Neural cell (in vitro differentiated cells): ENCODE results near the gene WNT2B. TPM values are rescaled to one million over a fixed set of nuclear protein-coding genes. Genes with fewer than 3 reads are reported as not detected.
"Not testable (repeated sequence)": the region's sequence is repeated elsewhere in the genome, so short reads cannot be mapped to it uniquely, and the experiment has no call there.

Experiments
- H2AFZ ChIP-seq: fragments of 200-600, 300-800 bp; sonication (generic), shearing (Covaris generic); 2 replicates; pipeline ENCODE4 v1.6.0; 2014; ENCODE audit warnings: low read depth, mild to moderate bottlenecking, antibody characterized with exemption, low read length, moderate library complexity
- H3F3A ChIP-seq: fragments of 200-600 bp; shearing (Covaris generic); 2 replicates; pipeline ENCODE4 v1.6.1; 2016; ENCODE audit warnings: mild to moderate bottlenecking, moderate library complexity, mixed read lengths, antibody characterized with exemption, low read length; ENCODE audit not compliant: insufficient read depth, poor library complexity, severe bottlenecking
- H3K27ac ChIP-seq: fragments of 200-600, 300-800 bp; sonication (generic), shearing (Covaris generic); 2 replicates; pipeline ENCODE4 v1.5.1; 2014; ENCODE audit warnings: mild to moderate bottlenecking, low read length, moderate library complexity
- H3K27me3 ChIP-seq: fragments of 300-800, 200-600 bp; sonication (generic), shearing (Covaris generic); 2 replicates; pipeline ENCODE4 v1.6.0; 2014; ENCODE audit warnings: mild to moderate bottlenecking, low read depth, low read length, moderate library complexity; ENCODE audit not compliant: insufficient read depth
- H3K36me3 ChIP-seq: fragments of 300-800, 200-600 bp; sonication (generic), shearing (Covaris generic); 2 replicates; pipeline ENCODE4 v1.5.1; 2014; ENCODE audit warnings: mild to moderate bottlenecking, antibody characterized with exemption, low read length, moderate library complexity; ENCODE audit not compliant: insufficient read depth
- H3K4me2 ChIP-seq: fragments of 300-800, 200-600 bp; sonication (generic), shearing (Covaris generic); 2 replicates; pipeline ENCODE4 v1.6.0; 2014; ENCODE audit warnings: mild to moderate bottlenecking, low read length
- H3K4me3 ChIP-seq: fragments of 300-800, 200-600 bp; sonication (generic), shearing (Covaris generic); 2 replicates; pipeline ENCODE4 v1.5.1; 2014; ENCODE audit warnings: mild to moderate bottlenecking, low read length, moderate library complexity
- H3K79me2 ChIP-seq: fragments of 200-600 bp; shearing (Covaris generic); replicated peaks from 2 replicates; pipeline ENCODE4 v1.6.0; 2014; ENCODE audit warnings: mild to moderate bottlenecking, low read length, moderate library complexity; ENCODE audit not compliant: insufficient read depth
- H3K9ac ChIP-seq: fragments of 300-800, 200-600 bp; sonication (generic), shearing (Covaris generic); 2 replicates; pipeline ENCODE4 v1.6.1; 2016; ENCODE audit warnings: mild to moderate bottlenecking, low read length, mixed read lengths
- H3K9me2 ChIP-seq: fragments of 200-600 bp; shearing (Covaris generic); 2 replicates; pipeline ENCODE4 v1.6.1; 2016; ENCODE audit warnings: mild to moderate bottlenecking, low read length, mixed read lengths; ENCODE audit not compliant: insufficient read depth
- H3K9me3 ChIP-seq: fragments of 200-600, 300-800 bp; sonication (generic), shearing (Covaris generic); 2 replicates; pipeline ENCODE4 v1.6.1; 2016; ENCODE audit warnings: mild to moderate bottlenecking, mixed run types, low read length, moderate library complexity, mixed read lengths
- H4K20me1 ChIP-seq: fragments of 200-600 bp; shearing (Covaris generic); 2 replicates; pipeline ENCODE4 v1.6.1; 2016; ENCODE audit warnings: mild to moderate bottlenecking, mixed run types; ENCODE audit not compliant: insufficient read depth
- EP300 ChIP-seq: fragments of 450-650 bp; conservative IDR thresholded peaks from 2 replicates; pipeline ENCODE4 v1.6.1; 2014; ENCODE audit warnings: antibody characterized with exemption, mild to moderate bottlenecking, moderate library complexity; ENCODE audit not compliant: poor library complexity, severe bottlenecking
- EZH2 ChIP-seq: fragments of 200-600, 300-800 bp; shearing (Covaris generic), sonication (generic); IDR thresholded peaks from 2 replicates; pipeline ENCODE4 v1.6.1; 2014; ENCODE audit warnings: antibody characterized with exemption, low read length, borderline replicate concordance, mild to moderate bottlenecking; ENCODE audit not compliant: insufficient read depth, poor library complexity, severe bottlenecking
- MXI1 ChIP-seq: fragments of 450-650 bp; conservative IDR thresholded peaks from 2 replicates; pipeline ENCODE4 v1.6.1; 2014; ENCODE audit warnings: antibody characterized with exemption, mild to moderate bottlenecking; ENCODE audit not compliant: poor library complexity, severe bottlenecking
- POLR2AphosphoS5 ChIP-seq: IDR thresholded peaks from 2 replicates; pipeline ENCODE4 v1.6.1; 2012
- RAD21 ChIP-seq: fragments of 450-650 bp; conservative IDR thresholded peaks from 2 replicates; pipeline ENCODE4 v1.6.1; 2014; ENCODE audit warnings: antibody characterized with exemption, mild to moderate bottlenecking, moderate library complexity
- REST ChIP-seq: IDR thresholded peaks from 2 replicates; pipeline ENCODE4 v1.6.1; 2012; ENCODE audit warnings: borderline replicate concordance
- SMC3 ChIP-seq: fragments of 450-650 bp; conservative IDR thresholded peaks from 2 replicates; pipeline ENCODE4 v1.6.1; 2014; ENCODE audit warnings: antibody characterized with exemption, mild to moderate bottlenecking, moderate library complexity; ENCODE audit not compliant: poor library complexity
- TAF1 ChIP-seq: IDR thresholded peaks from 2 replicates; pipeline ENCODE4 v1.6.1; 2012; ENCODE audit warnings: low read depth
- polyA plus RNA-seq: library from polyadenylated mRNA; depleted of rRNA; stranded (reverse); fragments of >200 nt; gene quantifications from 2 replicates; pipeline ENCODE4 v1.2.3, GENCODE V29; 2014
- TF ChIP-seq, protein P1 (sequence below): fragments of 450-650 bp; IDR thresholded peaks from 2 replicates; pipeline ENCODE4 v1.5.1; 2014; ENCODE audit warnings: antibody characterized with exemption, mild to moderate bottlenecking, moderate library complexity; ENCODE audit not compliant: poor library complexity, severe bottlenecking

The WNT2B gene
- polyA plus RNA-seq, 1 donor from 2014 or later, result 3.1 TPM

- Histone ChIP-seq H3K79me2 (no peaks in the 10 kb centered on the region), H4K20me1 (no peaks in the 10 kb centered on the region), H3K27ac (no peak overlapping the region), H3K4me2 (no peak overlapping the region), H3K9ac (no peak overlapping the region), H3K27me3 (no peaks in the 10 kb centered on the region), H3K36me3 (no peaks in the 10 kb centered on the region), H2AFZ (no peak overlapping the region), H3K9me2 (no peaks in the 10 kb centered on the region), H3F3A (no peaks in the 10 kb centered on the region), H3K4me3 (no peak overlapping the region), H3K9me3 (no peaks in the 10 kb centered on the region)
- TF ChIP-seq RAD21 (no peak), TAF1 (no peak)
Observed at GRCh38 chr1:112477550-112477949, 31.2 kb upstream of the WNT2B start.

GRCh38 chr1:112478314-112478713 lies 30.5 kb upstream of the WNT2B start:
- H3K27ac ChIP-seq, result no peak overlapping the region
- H3K9ac ChIP-seq, result no peak overlapping the region
- H3K4me2 ChIP-seq, result no peak overlapping the region
- TF ChIP-seq POLR2AphosphoS5, result no peak
- TF ChIP-seq MXI1, result no peak
- TF ChIP-seq SMC3, result no peak
- TF ChIP-seq TAF1, result no peak
- H3K27me3 ChIP-seq, result no peaks in the 10 kb centered on the region
- no peaks in the 10 kb centered on the region for H3K9me3 ChIP-seq
- no peaks in the 10 kb centered on the region for H3F3A ChIP-seq
- no peak overlapping the region for H3K4me3 ChIP-seq
- H2AFZ ChIP-seq, result no peak overlapping the region
- no peaks in the 10 kb centered on the region for H3K36me3 ChIP-seq
- H4K20me1 ChIP-seq, result no peaks in the 10 kb centered on the region
- no peaks in the 10 kb centered on the region for H3K9me2 ChIP-seq
- H3K79me2 ChIP-seq, result no peaks in the 10 kb centered on the region

- not testable (repeated sequence) for H3K4me2 ChIP-seq, H3K27me3 ChIP-seq, H3F3A ChIP-seq, H3K4me3 ChIP-seq, H3K79me2 ChIP-seq, H3K9me3 ChIP-seq, H3K9me2 ChIP-seq, H4K20me1 ChIP-seq, H3K36me3 ChIP-seq, H3K9ac ChIP-seq, H2AFZ ChIP-seq, H3K27ac ChIP-seq
Observed at GRCh38 chr1:112486063-112486462, 22.7 kb upstream of the WNT2B start.

GRCh38 chr1:112487686-112488085 lies 21.1 kb upstream of the WNT2B start:
- not testable (repeated sequence) for H3K4me2 ChIP-seq, H3K79me2 ChIP-seq, H3K9me3 ChIP-seq, H3K9me2 ChIP-seq, H3K4me3 ChIP-seq, H4K20me1 ChIP-seq, H3K27ac ChIP-seq, H3K9ac ChIP-seq, H3K27me3 ChIP-seq, H2AFZ ChIP-seq, H3K36me3 ChIP-seq, H3F3A ChIP-seq

GRCh38 chr1:112488141-112488540 lies 20.6 kb upstream of the WNT2B start:
- no peak overlapping the region for H3K9ac ChIP-seq
- no peaks in the 10 kb centered on the region for H3K9me3 ChIP-seq

More at GRCh38 chr1:112488141-112488540, 20.6 kb upstream of the WNT2B start:
- H3K27me3 ChIP-seq, result no peaks in the 10 kb centered on the region
- H3K36me3 ChIP-seq, result no peaks in the 10 kb centered on the region
- no peak overlapping the region for H3K27ac ChIP-seq
- no peaks in the 10 kb centered on the region for H3F3A ChIP-seq
- no peak overlapping the region for H3K4me3 ChIP-seq
- no peak overlapping the region for H3K4me2 ChIP-seq
- H4K20me1 ChIP-seq, result no peaks in the 10 kb centered on the region
- peaks cover 3% of the 10 kb centered on the region for H3K9me2 ChIP-seq
- H3K79me2 ChIP-seq, result no peaks in the 10 kb centered on the region
- no peak for TF ChIP-seq EP300
- TF ChIP-seq TAF1, result no peak
- no peak for TF ChIP-seq SMC3
- no peak for TF ChIP-seq REST
- no peak for TF ChIP-seq RAD21
- no peak for TF ChIP-seq POLR2AphosphoS5
- no peak for TF ChIP-seq EZH2
- TF ChIP-seq, protein P1, sequence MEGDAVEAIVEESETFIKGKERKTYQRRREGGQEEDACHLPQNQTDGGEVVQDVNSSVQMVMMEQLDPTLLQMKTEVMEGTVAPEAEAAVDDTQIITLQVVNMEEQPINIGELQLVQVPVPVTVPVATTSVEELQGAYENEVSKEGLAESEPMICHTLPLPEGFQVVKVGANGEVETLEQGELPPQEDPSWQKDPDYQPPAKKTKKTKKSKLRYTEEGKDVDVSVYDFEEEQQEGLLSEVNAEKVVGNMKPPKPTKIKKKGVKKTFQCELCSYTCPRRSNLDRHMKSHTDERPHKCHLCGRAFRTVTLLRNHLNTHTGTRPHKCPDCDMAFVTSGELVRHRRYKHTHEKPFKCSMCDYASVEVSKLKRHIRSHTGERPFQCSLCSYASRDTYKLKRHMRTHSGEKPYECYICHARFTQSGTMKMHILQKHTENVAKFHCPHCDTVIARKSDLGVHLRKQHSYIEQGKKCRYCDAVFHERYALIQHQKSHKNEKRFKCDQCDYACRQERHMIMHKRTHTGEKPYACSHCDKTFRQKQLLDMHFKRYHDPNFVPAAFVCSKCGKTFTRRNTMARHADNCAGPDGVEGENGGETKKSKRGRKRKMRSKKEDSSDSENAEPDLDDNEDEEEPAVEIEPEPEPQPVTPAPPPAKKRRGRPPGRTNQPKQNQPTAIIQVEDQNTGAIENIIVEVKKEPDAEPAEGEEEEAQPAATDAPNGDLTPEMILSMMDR, result no peak
- no peak for TF ChIP-seq MXI1
- H2AFZ ChIP-seq, result no peak overlapping the region
